HCT116 (cell line): ENCODE results near the gene GYPB. TPM values are rescaled to one million over a fixed set of nuclear protein-coding genes. Genes with fewer than 3 reads are reported as not detected.
"Not testable (repeated sequence)": the region's sequence is repeated elsewhere in the genome, so short reads cannot be mapped to it uniquely, and the experiment has no call there.

Source experiments
- ATAC-seq: fragments of 200-7000 bp; cut with Tn5 transposase; 2 replicates; pipeline ENCODE4 v1.9.1; 2020; ENCODE audit warnings: mild to moderate bottlenecking, moderate library complexity
- BruUV-seq: library from RNA; stranded (reverse); fragments of 400-500 nt; replicated peaks from 2 replicates; lab custom pipeline; 2021; lab: Mats Ljungman, UMichigan
- CTCF ChIA-PET: fragments of 300-600 bp; sonication (Branson Sonifier 250); formaldehyde crosslinking; loops from one replicate; lab custom pipeline; 2021; ENCODE audit warnings: antibody characterized with exemption; lab: Charles Lee
- POLR2A ChIA-PET: fragments of 300-600, 350-600 bp; sonication (Branson Sonifier 250); formaldehyde crosslinking; loops from one replicate; lab custom pipeline; 2021; ENCODE audit warnings: antibody characterized with exemption; lab: Charles Lee
- RAD21 ChIA-PET, 2 experiments: fragments of 300-600 bp; sonication (Branson Sonifier 250); formaldehyde crosslinking; loops; one replicate each; lab custom pipeline; 2023; ENCODE audit warnings: low total read pairs in 2 of 2; ENCODE audit not compliant: uncharacterized antibody in 2 of 2, unreplicated experiment in 2 of 2, low non-redundant PET in 1 of 2; lab: Charles Lee
- DNase-seq: peaks from one replicate; pipeline ENCODE4 v3.0.0-alpha.2; 2010; ENCODE audit warnings: low read depth, low spot score
- H2AFZ ChIP-seq: fragments of 200-600 bp; shearing (Covaris generic), sonication (generic); 2 replicates; pipeline ENCODE4 v1.6.1; 2017; ENCODE audit warnings: low read depth, mixed run types, mixed read lengths, antibody characterized with exemption, low read length; ENCODE audit not compliant: poor library complexity, severe bottlenecking
- H3K27ac ChIP-seq: 2 replicates; pipeline ENCODE4 v1.5.1; 2012; ENCODE audit warnings: low read depth, low read length
- H3K27me3 ChIP-seq: fragments of 200-600 bp; sonication (generic); 2 replicates; pipeline ENCODE4 v1.6.1; 2016; ENCODE audit warnings: mixed run types, low read length, mixed read lengths; ENCODE audit not compliant: insufficient read depth
- H3K36me3 ChIP-seq, 2 experiments: fragments of 200-500 bp in 1 of 2; fragments of 200-600 bp in 1 of 2; sonication (Bioruptor generic) in 1 of 2; sonication (generic) in 1 of 2; 2 replicates each; pipeline versions ENCODE4 v1.5.1 to v1.6.1; 2014 to 2016; ENCODE audit warnings: low read length in 2 of 2, inconsistent platforms in 1 of 2, mixed read lengths in 1 of 2, mixed run types in 1 of 2; ENCODE audit not compliant: insufficient read depth in 2 of 2, control insufficient read depth in 1 of 2
- H3K4me1 ChIP-seq, 2 experiments: fragments of 200-600 bp in 1 of 2; sonication (generic) in 1 of 2; 2 replicates each; pipeline versions ENCODE4 v1.5.1 to v1.6.1; 2012 to 2017; ENCODE audit warnings: low read length in 2 of 2, inconsistent platforms in 1 of 2, mild to moderate bottlenecking in 1 of 2, mixed read lengths in 1 of 2, mixed run types in 1 of 2, moderate library complexity in 1 of 2; ENCODE audit not compliant: insufficient read depth in 2 of 2, control insufficient read depth in 1 of 2
- H3K4me2 ChIP-seq: fragments of 200-600 bp; sonication (generic); 2 replicates; pipeline ENCODE4 v1.6.1; 2017; ENCODE audit warnings: mixed run types, low read length, mixed read lengths
- H3K4me3 ChIP-seq, 2 experiments: fragments of 200-600 bp in 1 of 2; sonication (generic) in 1 of 2; replicated peaks in 1 of 2; 2 replicates each; pipeline ENCODE4 v1.5.1; 2011 to 2016; ENCODE audit warnings: low read length in 2 of 2, control low read depth in 1 of 2, low read depth in 1 of 2, mild to moderate bottlenecking in 1 of 2, mixed read lengths in 1 of 2, mixed run types in 1 of 2
- H3K79me2 ChIP-seq: fragments of 200-600 bp; sonication (generic); 2 replicates; pipeline ENCODE4 v1.6.1; 2017; ENCODE audit warnings: mild to moderate bottlenecking, mixed run types, low read length, moderate library complexity, mixed read lengths; ENCODE audit not compliant: insufficient read depth
- H3K9ac ChIP-seq: fragments of 200-600 bp; sonication (generic); 2 replicates; pipeline ENCODE4 v1.6.1; 2016; ENCODE audit warnings: low read length, mixed read lengths
- H3K9me2 ChIP-seq: fragments of 200-600 bp; sonication (generic), shearing (Covaris generic); 2 replicates; pipeline ENCODE4 v1.6.1; 2017; ENCODE audit warnings: mixed run types, mild to moderate bottlenecking, moderate library complexity; ENCODE audit not compliant: insufficient read depth
- H3K9me3 ChIP-seq, 2 experiments: fragments of 200-500 bp in 1 of 2; fragments of 200-600 bp in 1 of 2; sonication (Bioruptor generic) in 1 of 2; sonication (generic) in 1 of 2; 2 replicates each; pipeline ENCODE4 v1.6.1; 2014 to 2017; ENCODE audit warnings: low read length in 2 of 2, mixed read lengths in 2 of 2, inconsistent platforms in 1 of 2, low read depth in 1 of 2, mild to moderate bottlenecking in 1 of 2, mixed run types in 1 of 2, moderate library complexity in 1 of 2; ENCODE audit not compliant: control insufficient read depth in 1 of 2, insufficient read depth in 1 of 2
- H4K20me1 ChIP-seq: fragments of 200-600 bp; sonication (generic), shearing (Covaris generic); 2 replicates; pipeline ENCODE4 v1.6.1; 2017; ENCODE audit warnings: mixed run types, mild to moderate bottlenecking, moderate library complexity; ENCODE audit not compliant: insufficient read depth
- intact Hi-C: fragments of 100-400 bp; cut with micrococcal nuclease; formaldehyde crosslinking; loops from 2 replicates; pipeline ENCODE4 v1.10.0; 2022
- total RNA-seq: library from RNA; stranded (reverse); gene quantifications from one replicate; pipeline ENCODE4 v1.2.1, GENCODE V29; 2021; ENCODE audit not compliant: unreplicated experiment

The GYPB gene
- total RNA-seq, 1 experiment from 2014 or later: not detected

DNA sequence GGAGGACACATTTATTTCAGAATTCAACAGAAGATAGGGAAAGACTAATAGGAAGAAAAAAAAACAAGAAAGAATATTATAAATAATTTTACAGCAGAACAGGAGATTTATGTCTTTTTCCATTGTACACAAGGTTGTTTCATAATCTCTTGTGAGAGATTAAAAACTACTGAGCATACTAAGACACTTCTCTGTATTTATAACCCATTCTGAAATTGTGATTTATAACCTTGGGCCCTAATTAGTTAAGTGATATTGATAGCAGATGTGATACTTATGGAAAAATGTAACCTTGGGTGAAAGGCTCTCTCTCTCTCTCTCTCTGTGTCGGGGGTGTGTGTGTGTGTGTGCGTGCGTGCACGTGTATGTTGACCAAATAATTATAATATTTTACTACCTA is 12.7 kb upstream of the GYPB start:
- ATAC-seq, H3K4me3 ChIP-seq, H2AFZ ChIP-seq, H3K4me2 ChIP-seq, DNase-seq, H3K9ac ChIP-seq, H3K27me3 ChIP-seq, intact Hi-C loops, H3K9me2 ChIP-seq, H3K9me3 ChIP-seq, H3K4me1 ChIP-seq, H3K79me2 ChIP-seq, H3K36me3 ChIP-seq, RAD21 ChIA-PET, H4K20me1 ChIP-seq, CTCF ChIA-PET, H3K27ac ChIP-seq, POLR2A ChIA-PET, BruUV-seq: not testable (repeated sequence)

DNA sequence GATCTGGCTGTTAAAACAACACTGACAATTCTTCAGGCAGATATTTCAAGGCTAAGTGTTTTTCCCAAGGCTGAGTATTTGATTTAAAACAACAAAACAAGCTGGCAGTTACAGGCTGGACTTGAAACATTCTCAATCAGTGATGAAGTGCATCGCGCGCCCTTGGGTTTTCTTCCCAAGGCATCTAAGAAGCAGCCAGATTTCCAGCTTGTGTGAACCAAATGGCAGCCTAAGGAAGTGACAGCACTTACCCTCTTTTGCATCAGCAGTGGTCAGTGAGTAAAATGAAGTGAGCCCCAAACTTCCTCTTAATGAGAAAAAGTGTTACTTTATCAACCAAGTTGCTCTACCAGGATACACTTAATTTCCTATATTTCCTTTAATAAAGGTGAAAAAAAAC is 12.2 kb upstream of the GYPB start:
- intact Hi-C loops, H2AFZ ChIP-seq, H3K27me3 ChIP-seq, H3K9ac ChIP-seq, DNase-seq, RAD21 ChIA-PET, H3K4me1 ChIP-seq, H3K79me2 ChIP-seq, H3K9me3 ChIP-seq, H3K4me2 ChIP-seq, H3K9me2 ChIP-seq, H4K20me1 ChIP-seq, H3K27ac ChIP-seq, POLR2A ChIA-PET, H3K4me3 ChIP-seq, ATAC-seq, CTCF ChIA-PET, H3K36me3 ChIP-seq, BruUV-seq: not testable (repeated sequence)

- H3K27ac ChIP-seq, H3K79me2 ChIP-seq, DNase-seq, H3K4me3 ChIP-seq, intact Hi-C loops, H3K27me3 ChIP-seq, ATAC-seq, H3K9me3 ChIP-seq, POLR2A ChIA-PET, BruUV-seq, H2AFZ ChIP-seq, H3K4me2 ChIP-seq, H3K4me1 ChIP-seq, H3K36me3 ChIP-seq, RAD21 ChIA-PET, H3K9me2 ChIP-seq, H4K20me1 ChIP-seq, H3K9ac ChIP-seq: not testable (repeated sequence)
- CTCF ChIA-PET: interaction anchor here (1.6 kb wide), 1 partner anchor 242 kb away, joined by 5 read pairs; no protein-coding TSS in a partner anchor
Observed at GRCh38 chr4:144030708-144031107, 11.5 kb upstream of the GYPB start.

- POLR2A ChIA-PET, DNase-seq, ATAC-seq: not testable (repeated sequence)
Observed at GRCh38 chr4:144026682-144027081, 7.5 kb upstream of the GYPB start.

More at GRCh38 chr4:144026682-144027081, 7.5 kb upstream of the GYPB start:
- H3K79me2 ChIP-seq, BruUV-seq, H3K4me1 ChIP-seq, H3K36me3 ChIP-seq, H3K9me2 ChIP-seq, CTCF ChIA-PET, RAD21 ChIA-PET, H3K4me2 ChIP-seq, H3K9ac ChIP-seq, H3K27me3 ChIP-seq, H4K20me1 ChIP-seq, H3K9me3 ChIP-seq, H3K27ac ChIP-seq, H3K4me3 ChIP-seq, H2AFZ ChIP-seq: not testable (repeated sequence)
- intact Hi-C loops: loop anchor here (10.0 kb wide), 1 partner anchor 442 kb away; no protein-coding TSS in a partner anchor
